ENCODE results near the gene HCFC1R1.
A peak's percentile ranks its signal among the peaks of the same experiment; 100 is the strongest.
"Not testable (repeated sequence)": the region's sequence is repeated elsewhere in the genome, so short reads cannot be mapped to it uniquely, and the experiment has no call there.

HCFC1R1 gene, protein sequence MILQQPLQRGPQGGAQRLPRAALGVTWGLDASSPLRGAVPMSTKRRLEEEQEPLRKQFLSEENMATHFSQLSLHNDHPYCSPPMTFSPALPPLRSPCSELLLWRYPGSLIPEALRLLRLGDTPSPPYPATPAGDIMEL

DNA sequence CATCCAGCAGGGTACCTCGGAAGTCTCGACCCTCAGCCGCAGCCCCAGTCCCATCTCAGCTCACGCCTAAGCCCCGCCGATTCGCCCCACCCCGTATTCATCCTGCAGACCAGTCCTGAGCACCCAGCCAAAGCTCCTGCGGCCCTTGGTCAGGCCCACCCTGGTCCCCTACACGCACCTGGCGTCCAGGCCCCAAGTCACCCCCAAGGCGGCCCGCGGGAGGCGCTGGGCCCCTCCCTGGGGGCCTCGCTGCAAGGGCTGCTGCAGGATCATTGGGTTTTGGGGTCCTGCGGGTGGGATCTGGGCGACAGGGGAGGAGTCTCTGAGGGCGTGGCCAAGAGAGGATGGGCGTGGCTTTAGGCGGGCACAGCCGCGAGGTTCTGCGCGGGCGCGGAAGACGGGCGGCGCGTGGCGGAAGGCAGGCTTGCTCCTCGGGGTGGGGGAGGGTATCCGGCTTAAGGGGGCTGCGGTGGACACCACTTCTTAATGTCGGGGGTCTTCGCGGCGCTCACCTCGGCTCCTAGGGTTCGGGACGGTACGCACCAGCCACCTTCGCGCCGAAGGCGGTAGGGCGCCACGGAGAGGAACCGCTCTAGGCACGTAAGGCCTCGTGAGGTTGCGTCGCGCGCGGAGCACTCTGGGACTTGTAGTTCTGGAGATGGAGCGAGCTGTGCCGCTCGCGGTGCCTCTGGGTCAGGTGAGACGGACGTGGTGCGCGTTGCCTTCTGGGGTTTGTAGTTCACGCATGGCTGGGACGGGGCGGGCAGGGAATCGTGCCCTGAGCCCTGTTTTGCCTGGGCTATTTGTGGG lies at the start of gene HCFC1R1, which contains the start of gene THOC6:
TSS of gene HCFC1R1 (minus strand) at position 274 of the 810 bp plus-strand sequence. CDS start at position 273, 1 bp downstream.
TSS of gene THOC6 (plus strand) at position 367 of the 810 bp plus-strand sequence. CDS start at position 659, 292 bp downstream.
- DNase-seq (ENCODE audit: low read depth), result peak; percentile 97

DNA sequence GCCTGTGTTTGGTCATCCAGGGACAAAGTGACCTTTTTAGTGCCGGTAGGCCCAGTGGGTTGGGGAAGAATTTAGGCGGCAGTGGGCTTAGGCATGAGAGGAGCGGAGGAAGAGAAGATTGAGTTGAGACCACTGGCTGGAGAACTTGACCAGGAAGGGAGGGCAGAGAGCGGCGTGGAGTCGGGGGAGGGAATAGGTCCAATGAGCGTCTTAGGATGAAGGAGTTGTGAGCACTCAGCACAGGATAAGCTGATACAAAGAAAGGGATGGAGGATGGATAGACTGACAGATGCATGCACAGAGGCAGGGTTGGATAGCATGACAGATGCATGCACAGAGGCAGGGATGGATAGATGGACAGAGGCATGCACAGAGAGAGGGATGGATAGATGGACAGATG lies 49.7 kb upstream of the HCFC1R1 start:
- DNase-seq (ENCODE audit: low read depth), result no peak

DNA sequence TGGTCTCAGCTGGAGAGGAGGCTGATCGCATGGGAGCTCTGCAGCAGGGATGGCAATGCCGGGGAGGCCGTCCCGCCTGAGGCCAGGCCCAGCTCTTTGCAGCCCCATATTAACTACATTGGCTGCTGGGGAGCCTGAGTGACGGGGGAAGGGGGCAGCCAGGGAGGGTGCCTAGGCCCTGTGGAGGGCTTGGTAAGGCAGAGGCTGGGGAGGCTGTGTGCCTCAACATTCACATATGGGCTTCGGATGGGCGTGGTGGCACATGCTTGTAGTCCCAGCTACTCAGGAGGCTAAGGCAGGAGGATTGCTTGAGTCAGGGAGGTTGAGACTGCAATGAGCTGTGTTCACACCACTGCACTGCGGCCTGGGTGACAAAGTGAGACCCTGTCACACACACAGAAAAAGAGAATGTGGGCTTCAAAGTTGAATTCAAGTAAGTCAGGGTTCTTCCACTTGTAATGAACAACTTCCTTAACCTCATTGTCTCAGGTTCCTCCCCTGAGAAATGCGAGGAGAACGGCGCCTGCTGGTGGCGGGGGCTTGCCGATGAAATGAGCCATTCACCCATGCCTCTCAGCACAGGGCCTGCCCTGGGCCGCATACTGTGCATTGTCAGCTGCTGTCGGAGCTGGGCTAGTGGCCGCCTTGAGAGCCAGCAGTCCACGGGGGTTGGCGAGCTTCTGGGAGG lies 49.0 kb upstream of the HCFC1R1 start:
- DNase-seq (ENCODE audit: low read depth), result not testable (repeated sequence)

DNA sequence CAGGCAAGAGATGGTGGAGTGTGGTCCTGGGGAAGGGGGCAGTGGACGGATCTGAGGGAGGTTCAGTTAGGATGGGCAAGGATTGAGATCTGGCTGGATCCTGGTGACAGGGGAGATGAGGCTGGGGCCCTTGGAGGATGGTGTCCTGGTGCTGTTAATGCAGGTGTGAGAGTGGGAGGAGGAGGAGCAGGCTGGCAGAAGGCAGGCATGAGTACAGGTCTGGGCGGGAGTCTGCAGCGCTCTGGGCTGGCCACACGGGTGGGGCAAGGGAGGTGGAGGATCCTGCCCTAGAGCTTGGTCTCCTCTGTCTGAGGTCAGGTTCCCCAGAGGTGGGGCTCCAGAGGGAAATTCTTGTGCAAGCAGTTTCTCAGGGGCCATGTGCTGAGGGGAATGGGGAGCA lies 48.4 kb upstream of the HCFC1R1 start:
- DNase-seq (ENCODE audit: low read depth), result not testable (repeated sequence)

DNA sequence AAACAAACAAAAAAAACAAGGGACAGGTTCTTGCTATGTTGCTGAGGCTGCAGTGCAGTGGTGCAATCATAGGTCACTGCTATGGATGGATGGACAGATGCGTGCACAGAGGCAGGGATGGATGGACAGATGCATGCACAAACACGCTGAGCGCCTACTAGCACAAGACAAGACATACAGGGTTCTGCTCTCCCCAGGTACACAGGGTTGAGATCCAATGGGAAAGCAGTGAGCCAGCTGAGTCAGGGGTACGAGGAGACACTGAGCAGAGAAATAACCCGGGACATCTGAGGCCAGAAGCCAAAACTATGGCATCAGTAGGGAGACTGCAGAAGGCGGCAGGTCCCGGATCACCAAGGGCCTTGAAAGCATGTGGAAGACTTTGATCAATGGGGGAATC lies 47.9 kb upstream of the HCFC1R1 start:
- no peak for DNase-seq (ENCODE audit: low read depth)

DNA sequence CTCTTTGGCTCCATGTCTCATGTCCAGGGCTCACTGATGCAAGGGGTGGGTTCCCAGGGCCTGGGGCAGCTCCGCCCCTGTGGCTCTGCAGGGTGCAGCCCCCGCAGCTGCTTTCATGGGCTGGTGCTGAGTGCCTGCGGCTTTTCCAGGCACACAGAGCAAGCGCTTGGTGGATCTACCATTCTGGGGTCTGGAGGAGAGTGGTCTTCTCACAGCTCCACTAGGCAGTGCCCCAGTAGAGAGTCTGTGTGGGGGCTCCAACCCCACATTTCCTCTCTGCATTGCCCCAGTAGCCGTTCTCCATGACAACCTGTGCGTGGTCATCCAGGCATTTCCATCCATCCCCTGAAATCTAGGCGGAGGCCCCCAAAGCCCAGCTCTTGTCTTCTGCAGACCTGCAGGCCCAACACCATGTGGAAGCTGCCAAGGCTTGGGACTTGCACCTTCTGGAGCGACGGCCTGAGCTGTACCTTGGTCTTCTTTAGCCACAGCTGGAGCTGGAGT lies 46.9 kb upstream of the HCFC1R1 start:
- DNase-seq (ENCODE audit: low read depth), result no peak

DNA sequence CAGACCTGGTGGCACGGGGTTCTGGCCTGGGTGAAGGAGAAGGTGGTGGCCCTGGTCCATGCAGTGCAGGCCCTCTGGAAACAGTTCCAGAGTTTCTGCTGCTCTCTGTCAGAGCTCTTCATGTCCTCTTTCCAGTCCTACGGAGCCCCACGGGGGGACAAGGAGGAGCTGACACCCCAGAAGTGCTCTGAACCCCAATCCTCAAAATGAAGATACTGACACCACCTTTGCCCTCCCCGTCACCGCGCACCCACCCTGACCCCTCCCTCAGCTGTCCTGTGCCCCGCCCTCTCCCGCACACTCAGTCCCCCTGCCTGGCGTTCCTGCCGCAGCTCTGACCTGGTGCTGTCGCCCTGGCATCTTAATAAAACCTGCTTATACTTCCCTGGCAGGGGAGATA lies 45.4 kb upstream of the HCFC1R1 start:
- DNase-seq (ENCODE audit: low read depth), result not testable (repeated sequence)

DNA sequence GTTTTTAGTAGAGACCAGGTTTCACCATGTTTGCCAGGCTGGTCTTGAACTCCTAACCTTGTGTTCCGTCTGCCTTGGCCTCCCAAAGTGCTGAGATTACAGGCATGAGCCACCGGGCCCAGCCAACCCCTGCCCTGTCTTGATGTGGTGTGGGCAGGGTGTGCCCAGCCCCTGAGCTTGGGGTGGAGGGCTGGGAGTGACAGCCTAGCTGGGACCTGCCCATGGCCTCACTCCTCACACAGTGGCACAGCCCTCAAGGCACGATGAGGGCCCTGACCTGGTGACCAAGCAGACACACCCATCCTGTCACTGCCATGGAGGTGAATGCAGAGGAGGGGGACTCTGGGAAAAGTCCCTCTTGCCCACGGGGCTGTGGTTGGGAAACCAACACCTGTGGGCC lies 44.7 kb upstream of the HCFC1R1 start:
- no peak for DNase-seq (ENCODE audit: low read depth)

DNA sequence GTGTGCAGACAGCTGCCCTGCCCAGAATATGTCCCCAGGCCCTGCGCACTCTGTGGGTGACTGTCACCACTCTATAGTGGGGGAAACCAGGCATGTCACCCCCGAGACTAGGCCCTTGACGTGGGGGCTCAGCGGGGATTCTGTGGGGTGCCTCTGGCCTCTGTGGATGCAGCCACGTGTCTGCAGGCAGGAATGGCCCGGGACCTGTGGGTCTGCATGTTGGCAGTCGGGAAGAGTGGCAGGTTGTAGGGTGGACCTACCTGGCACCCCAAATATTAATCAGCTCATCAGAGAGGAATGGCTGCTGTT lies 42.7 kb upstream of the HCFC1R1 start:
- no peak for DNase-seq (ENCODE audit: low read depth)

DNA sequence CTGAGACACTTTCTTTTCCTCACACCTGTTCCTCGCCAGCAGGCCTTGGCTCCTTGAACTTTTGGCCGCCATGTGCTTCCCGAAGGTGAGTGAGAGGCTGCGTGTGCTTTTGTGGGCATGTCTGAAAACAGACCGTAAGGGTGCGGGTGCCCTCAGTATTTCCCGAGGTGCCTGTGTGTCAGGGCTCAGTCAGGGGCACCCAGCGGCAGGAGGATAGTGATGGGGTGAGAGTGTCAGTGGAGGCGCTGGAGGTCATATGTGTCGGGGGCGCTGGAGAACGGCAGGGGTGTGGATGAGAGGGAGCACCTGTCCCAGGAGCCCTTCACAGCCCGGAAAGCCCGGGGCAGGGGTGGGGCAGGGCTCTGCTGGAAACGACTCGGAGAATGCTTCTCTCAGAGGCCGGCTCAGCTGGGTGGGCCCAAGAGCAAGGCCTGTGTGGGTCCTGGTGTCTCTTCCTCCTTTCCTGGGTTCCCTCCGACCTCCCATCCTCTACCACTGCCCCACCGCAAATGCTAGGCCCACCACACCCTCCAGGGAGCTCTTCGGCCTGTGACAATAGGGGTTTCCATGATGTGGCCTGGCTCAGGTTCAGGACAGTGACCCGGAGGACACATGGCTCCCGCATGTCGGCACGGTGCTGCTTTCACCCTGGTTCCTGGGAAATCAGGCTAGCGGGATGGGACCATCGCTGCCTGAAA lies 42.1 kb upstream of the HCFC1R1 start:
- no peak for DNase-seq (ENCODE audit: low read depth)

DNA sequence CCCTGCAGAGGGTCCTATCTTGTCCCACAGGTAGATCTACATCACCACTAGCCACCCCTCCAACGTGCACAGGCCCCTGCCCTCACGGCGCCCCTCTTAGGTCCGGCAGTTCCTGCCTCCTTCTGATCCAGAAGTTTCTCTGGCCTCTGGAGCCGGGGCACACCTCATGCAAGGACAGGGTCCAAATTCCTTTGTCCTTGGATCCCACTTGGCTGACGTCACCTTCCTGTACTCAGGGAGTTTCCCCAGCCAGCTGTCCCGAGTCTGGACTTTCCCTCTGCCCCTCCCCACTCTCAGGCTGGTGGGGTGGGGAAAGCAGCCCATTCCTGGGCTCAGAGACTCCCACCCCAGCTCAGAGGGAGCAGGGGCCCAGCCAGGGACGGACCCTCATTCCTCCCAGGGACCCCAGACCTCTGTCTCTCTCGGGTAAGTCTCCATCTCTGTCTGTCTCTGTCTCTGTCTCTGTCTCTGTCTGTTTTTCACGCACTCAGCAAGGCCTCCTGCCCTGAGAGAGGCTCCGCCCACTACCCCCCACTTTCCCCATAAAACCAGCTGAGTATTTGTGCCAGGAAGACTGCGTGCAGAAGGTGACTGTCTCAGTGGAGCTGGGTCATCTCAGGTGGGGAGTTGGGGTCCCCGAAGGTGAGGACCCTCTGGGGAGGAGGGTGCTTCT lies 41.5 kb upstream of the HCFC1R1 start, which contains the start of gene IL32:
TSS of gene IL32 (plus strand) at position 572 of the 673 bp plus-strand sequence. CDS start 172 bp downstream, outside the sequence.
- peak; percentile 59 for DNase-seq (ENCODE audit: low read depth)

DNA sequence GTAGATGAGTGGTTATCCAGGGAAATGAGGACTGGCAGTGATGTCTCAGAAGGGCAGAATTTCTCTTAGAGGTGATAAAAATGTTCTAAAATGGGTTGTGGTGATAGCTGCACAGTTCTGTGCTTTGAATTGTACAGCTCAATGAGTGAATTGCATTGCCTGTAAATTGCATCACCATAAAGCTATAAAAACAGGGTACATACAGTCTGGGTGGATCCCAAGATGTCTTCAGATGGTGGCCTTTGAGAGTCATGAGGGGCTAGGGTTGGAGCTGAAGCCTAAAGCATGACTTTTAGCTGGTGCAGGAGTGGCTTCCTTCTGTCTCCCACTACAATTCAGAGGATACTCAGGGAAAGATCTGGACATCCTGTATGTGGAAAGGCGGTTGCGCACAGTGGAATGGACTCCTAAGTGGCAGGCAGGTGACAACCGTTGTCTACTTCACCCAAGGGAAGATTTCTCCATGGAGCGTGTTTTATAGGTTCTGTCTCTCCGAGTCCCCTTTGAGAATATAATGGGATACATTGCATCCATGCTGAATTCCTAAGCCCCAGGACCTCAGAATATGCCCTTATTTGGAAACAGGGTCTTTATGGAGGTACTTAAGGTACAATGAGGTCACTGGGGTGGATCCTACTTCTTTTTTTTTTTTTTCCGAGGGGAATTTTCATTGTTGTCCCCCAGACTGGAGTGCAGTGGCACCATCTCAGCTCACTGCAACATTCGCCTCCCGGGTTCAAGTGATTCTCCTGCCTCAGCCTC lies 40.1 kb upstream of the HCFC1R1 start:
- DNase-seq (ENCODE audit: low read depth), result no peak

DNA sequence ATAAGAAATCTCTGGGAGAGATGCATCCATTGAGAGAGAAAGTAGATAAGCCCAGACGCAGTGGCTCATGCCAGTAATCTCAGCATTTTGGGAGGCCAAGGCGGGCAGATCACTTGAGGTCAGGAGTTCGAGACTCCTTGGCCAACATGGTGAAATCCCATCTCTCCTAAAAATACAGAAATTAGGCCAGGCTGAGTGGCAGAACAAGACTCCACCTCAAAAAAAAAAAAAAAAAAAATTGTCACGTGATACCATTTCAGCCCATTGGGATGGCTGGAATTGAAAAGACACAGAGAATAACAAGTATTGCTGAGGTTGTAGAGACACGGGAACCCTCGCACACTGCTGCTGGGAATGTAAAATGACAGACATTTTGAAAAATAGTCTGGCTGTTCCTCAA lies 38.8 kb upstream of the HCFC1R1 start:
- DNase-seq (ENCODE audit: low read depth), result no peak

DNA sequence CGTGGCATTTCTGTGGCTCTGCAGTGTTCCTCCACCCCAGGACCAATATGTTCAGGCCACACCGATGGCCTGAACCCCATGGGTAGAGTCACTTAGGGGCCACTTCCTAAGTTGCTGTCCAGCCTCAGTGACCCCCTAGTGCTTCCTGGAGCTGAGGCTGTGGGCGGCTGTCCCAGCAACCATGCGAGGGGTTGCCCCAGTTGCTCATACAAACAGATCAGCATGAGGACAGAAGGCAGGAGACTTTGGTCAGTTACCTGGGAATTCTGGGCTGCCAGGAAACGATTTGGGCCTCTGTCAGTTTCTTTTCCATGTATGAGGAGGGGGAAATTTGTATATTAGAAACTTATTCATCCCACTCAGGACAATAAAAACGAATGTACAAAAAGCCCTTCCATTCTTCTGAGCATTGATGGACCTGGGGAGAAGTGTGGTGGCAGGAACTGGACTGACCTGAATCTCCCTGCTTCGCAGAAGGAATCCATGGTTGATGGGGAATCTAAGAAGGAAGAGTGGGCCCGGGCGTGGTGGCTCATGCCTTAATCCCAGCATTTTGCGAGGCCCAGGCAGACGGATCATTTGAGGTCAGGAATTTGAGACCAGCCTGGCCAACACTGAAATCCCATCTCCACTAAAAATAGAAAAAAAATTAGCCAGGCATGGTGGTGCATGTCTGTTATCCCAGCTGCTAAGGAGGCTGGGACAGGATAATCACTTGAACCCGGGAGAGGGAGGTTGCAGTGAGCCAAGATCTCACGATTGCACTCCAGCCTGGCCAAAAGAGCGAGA lies 36.8 kb upstream of the HCFC1R1 start:
- no peak for DNase-seq (ENCODE audit: low read depth)

DNA sequence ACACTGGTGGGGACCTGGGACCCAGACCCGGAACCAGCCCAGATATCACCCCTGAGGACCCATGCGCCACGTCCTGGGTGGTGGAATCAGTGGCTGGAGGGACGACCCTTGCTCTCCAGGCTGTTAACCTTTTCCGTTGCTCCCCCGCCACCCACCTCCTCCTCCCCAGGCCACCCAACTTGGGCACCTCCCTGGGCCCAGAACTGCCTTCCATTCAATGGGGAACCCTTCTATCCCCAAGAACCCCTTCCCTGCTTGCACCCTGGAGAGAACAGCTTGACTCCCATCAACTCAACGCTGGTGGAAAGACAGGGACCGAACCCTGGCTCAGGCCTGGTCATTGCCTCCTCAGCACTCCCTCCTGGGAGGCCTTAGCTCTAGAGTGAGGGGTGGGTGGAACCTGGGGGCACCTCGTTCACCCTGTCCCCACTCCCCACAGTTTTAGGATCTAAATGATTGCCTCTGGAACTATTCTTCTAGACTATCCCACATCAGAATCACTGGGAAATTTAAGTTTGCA lies 36.0 kb upstream of the HCFC1R1 start:
- no peak for DNase-seq (ENCODE audit: low read depth)

DNA sequence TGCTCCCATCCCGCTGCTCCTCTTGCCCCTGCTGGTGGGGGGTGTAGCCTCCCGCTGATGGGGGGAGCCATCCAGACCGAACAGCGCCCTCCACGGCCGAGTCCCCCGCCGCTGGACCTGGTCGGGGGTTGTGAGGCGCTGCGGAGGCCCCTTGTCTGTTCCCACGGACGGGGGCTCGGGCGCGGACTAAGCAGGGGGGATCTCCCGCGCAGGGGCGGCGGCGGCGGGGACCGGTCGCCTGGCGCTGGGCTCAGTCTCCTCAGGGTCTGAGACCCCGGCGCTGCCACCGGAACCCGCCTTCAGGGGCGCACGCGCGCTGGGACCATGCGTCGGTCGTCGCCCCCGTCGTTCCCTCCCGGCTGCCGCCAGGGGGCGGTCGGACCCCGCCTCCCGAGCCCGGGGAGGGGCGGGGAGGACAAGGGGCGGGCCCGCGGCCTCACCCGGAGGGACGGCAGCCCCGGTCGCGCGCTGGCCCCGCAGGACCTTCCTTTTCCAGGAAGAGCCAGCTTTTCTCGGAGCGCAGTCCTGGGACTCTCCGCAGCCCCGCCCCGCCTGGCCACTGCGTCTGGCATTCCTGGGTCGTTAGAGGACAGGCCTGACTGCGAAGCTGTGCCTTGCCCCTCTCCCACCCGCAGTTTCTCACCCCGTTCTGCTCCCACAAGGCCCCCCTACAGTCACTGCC lies 35.4 kb upstream of the HCFC1R1 start:
- DNase-seq (ENCODE audit: low read depth), result peak; percentile 57

DNA sequence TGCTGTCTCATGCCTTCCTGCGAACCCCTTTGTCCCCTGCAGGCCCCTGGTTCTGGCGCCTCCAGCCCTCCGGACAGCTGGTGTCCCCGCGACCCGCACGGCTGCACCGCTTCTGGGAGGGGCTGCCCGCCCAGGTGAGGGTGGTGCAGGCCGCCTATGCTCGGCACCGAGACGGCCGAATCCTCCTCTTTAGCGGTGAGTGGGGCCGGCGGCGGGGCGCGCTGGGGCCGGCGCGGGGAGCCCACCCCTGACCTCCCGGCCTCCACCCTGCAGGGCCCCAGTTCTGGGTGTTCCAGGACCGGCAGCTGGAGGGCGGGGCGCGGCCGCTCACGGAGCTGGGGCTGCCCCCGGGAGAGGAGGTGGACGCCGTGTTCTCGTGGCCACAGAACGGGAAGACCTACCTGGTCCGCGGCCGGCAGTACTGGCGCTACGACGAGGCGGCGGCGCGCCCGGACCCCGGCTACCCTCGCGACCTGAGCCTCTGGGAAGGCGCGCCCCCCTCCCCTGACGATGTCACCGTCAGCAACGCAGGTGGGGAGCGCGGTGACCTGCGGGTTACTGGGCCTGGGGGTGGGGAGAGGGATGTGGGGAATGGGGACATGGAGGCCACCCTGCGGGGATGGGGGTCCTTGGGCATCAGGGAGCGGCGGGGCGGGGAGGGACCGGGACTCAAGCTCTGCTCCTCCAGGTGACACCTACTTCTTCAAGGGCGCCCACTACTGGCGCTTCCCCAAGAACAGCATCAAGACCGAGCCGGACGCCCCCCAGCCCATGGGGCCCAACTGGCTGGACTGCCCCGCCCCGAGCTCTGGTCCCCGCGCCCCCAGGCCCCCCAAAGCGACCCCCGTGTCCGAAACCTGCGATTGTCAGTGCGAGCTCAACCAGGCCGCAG lies 34.6 kb upstream of the HCFC1R1 start:
- peak; percentile 11 for DNase-seq (ENCODE audit: low read depth)

Data from amniotic epithelial cell (primary cell).